SK-N-SH (cell line): ENCODE measurements around the gene ART5. TPM values are rescaled to one million over a fixed set of nuclear protein-coding genes. Genes with fewer than 3 reads are reported as not detected.

ENCODE experiments used
- CTCF ChIA-PET: fragments of 300-600, 350-600 bp; formaldehyde crosslinking; extraction: SDS; loops from one replicate; lab custom pipeline; 2021; lab: Yijun Ruan, JAX
- POLR2A ChIA-PET: fragments of 350-600 bp; sonication (Branson Sonifier 250); formaldehyde crosslinking; extraction: SDS; loops from one replicate; lab custom pipeline; 2020; ENCODE audit warnings: antibody characterized with exemption, inconsistent platforms; lab: Yijun Ruan, JAX
- DNase-seq: peaks from one replicate; pipeline ENCODE4 v3.0.0; 2012
- H2AFZ ChIP-seq: fragments of 200-600 bp; sonication (generic); 2 replicates; pipeline ENCODE4 v1.8.1; 2016; ENCODE audit warnings: antibody characterized with exemption, mild to moderate bottlenecking, low read depth
- H3F3A ChIP-seq: fragments of 200-600 bp; sonication (generic); replicated peaks from 2 replicates; pipeline ENCODE3; 2016; ENCODE audit warnings: antibody characterized with exemption, mild to moderate bottlenecking; ENCODE audit not compliant: insufficient read depth
- H3K27ac ChIP-seq, 2 experiments: fragments of 200-500 bp in 1 of 2; fragments of 200-600 bp in 1 of 2; sonication (Bioruptor generic) in 1 of 2; sonication (generic), shearing (Covaris generic) in 1 of 2; 2 replicates each; pipeline versions ENCODE4 v1.5.1 to v1.6.1; 2014 to 2016; ENCODE audit warnings: low read depth in 2 of 2, inconsistent platforms in 1 of 2, low read length in 1 of 2, mild to moderate bottlenecking in 1 of 2, mixed read lengths in 1 of 2
- H3K27me3 ChIP-seq: fragments of 200-600 bp; sonication (generic), shearing (Covaris generic); 2 replicates; pipeline ENCODE4 v1.6.1; 2016; ENCODE audit warnings: mixed run types; ENCODE audit not compliant: insufficient read depth
- H3K36me3 ChIP-seq, 2 experiments: fragments of 200-500 bp in 1 of 2; fragments of 200-600 bp in 1 of 2; sonication (Bioruptor generic) in 1 of 2; sonication (generic) in 1 of 2; replicated peaks in 1 of 2; 2 replicates each; pipeline versions ENCODE3 to v1.5.1; 2014 to 2016; ENCODE audit warnings: low read length in 1 of 2, mild to moderate bottlenecking in 1 of 2; ENCODE audit not compliant: insufficient read depth in 2 of 2, control insufficient read depth in 1 of 2
- H3K4me1 ChIP-seq, 2 experiments: fragments of 200-500 bp in 1 of 2; fragments of 200-600 bp in 1 of 2; sonication (Bioruptor generic) in 1 of 2; sonication (generic), shearing (Covaris generic) in 1 of 2; 2 replicates each; pipeline versions ENCODE4 v1.5.1 to v1.6.1; 2014 to 2016; ENCODE audit warnings: low read depth in 1 of 2, low read length in 1 of 2, mixed run types in 1 of 2; ENCODE audit not compliant: insufficient read depth in 2 of 2, control insufficient read depth in 1 of 2
- H3K4me2 ChIP-seq: fragments of 200-600 bp; sonication (generic), shearing (Covaris generic); 2 replicates; pipeline ENCODE4 v1.6.1; 2017; ENCODE audit warnings: mixed run types
- H3K4me3 ChIP-seq, 2 experiments: fragments of 200-500 bp in 1 of 2; fragments of 200-600 bp in 1 of 2; sonication (Bioruptor generic) in 1 of 2; sonication (generic), shearing (Covaris generic) in 1 of 2; 2 replicates each; pipeline versions ENCODE4 v1.5.1 to v1.8.1; 2014 to 2016; ENCODE audit warnings: low read depth in 2 of 2, inconsistent platforms in 1 of 2, low read length in 1 of 2, mild to moderate bottlenecking in 1 of 2, mixed read lengths in 1 of 2, moderate library complexity in 1 of 2
- H3K79me2 ChIP-seq: fragments of 200-600 bp; sonication (generic); 2 replicates; pipeline ENCODE4 v1.8.1; 2017; ENCODE audit warnings: mild to moderate bottlenecking; ENCODE audit not compliant: insufficient read depth
- H3K9ac ChIP-seq: fragments of 200-600 bp; sonication (generic); 2 replicates; pipeline ENCODE4 v1.6.1; 2017; ENCODE audit warnings: mixed run types
- H3K9me2 ChIP-seq: fragments of 200-600 bp; sonication (generic); 2 replicates; pipeline ENCODE4 v1.6.1; 2017; ENCODE audit warnings: mixed run types
- H3K9me3 ChIP-seq: fragments of 200-600 bp; sonication (generic); 2 replicates; pipeline ENCODE4 v1.6.1; 2017; ENCODE audit warnings: mixed run types, mild to moderate bottlenecking, moderate library complexity
- H4K20me1 ChIP-seq: fragments of 200-600 bp; sonication (generic); 2 replicates; pipeline ENCODE4 v1.6.1; 2017; ENCODE audit warnings: mild to moderate bottlenecking, mixed run types; ENCODE audit not compliant: insufficient read depth
- CHD2 ChIP-seq: fragments of 150-350 bp; IDR thresholded peaks from 2 replicates; pipeline ENCODE4 v1.6.1; 2018; ENCODE audit warnings: low read length; ENCODE audit not compliant: partially characterized antibody
- FOSL2 ChIP-seq: IDR thresholded peaks from 2 replicates; pipeline ENCODE4 v1.4.0; 2012; ENCODE audit warnings: low read depth, mild to moderate bottlenecking, moderate library complexity, borderline replicate concordance
- GABPA ChIP-seq: IDR thresholded peaks from 2 replicates; pipeline ENCODE4 v1.4.0; 2012; ENCODE audit warnings: low read depth, mild to moderate bottlenecking
- NFIC ChIP-seq: IDR thresholded peaks from 2 replicates; pipeline ENCODE4 v1.4.0; 2012; ENCODE audit warnings: borderline replicate concordance
- NRF1 ChIP-seq: IDR thresholded peaks from 2 replicates; pipeline ENCODE4 v1.6.1; 2012; ENCODE audit warnings: low read depth, mild to moderate bottlenecking, low read length
- POLR2AphosphoS5 ChIP-seq: IDR thresholded peaks from 2 replicates; pipeline ENCODE4 v1.6.1; 2012; ENCODE audit warnings: low read depth, low read length
- SIN3A ChIP-seq: IDR thresholded peaks from 2 replicates; pipeline ENCODE4 v1.6.1; 2012; ENCODE audit warnings: low read depth, mild to moderate bottlenecking, low read length, moderate library complexity, borderline replicate concordance
- SMC3 ChIP-seq: IDR thresholded peaks from 2 replicates; pipeline ENCODE4 v1.6.1; 2012; ENCODE audit warnings: low read depth, low read length, improper control_type of control experiment
- TEAD4 ChIP-seq: IDR thresholded peaks from 2 replicates; pipeline ENCODE4 v1.4.0; 2012; ENCODE audit warnings: mild to moderate bottlenecking, borderline replicate concordance; ENCODE audit not compliant: insufficient read depth
- WGBS: methylation state at CpG from one replicate; pipeline ENCODE4 v1.1.6; 2017; ENCODE audit warnings: low lambda C conversion rate; 5-methylcytosine and 5-hydroxymethylcytosine counted together
- polyA plus RNA-seq, 3 experiments: library from polyadenylated mRNA; depleted of rRNA; stranded (reverse); fragments of >200 nt; gene quantifications; 2 replicates each; pipeline ENCODE4 v1.2.3, GENCODE V29; 2012
- TF ChIP-seq, protein P1 (sequence below): IDR thresholded peaks from 2 replicates; pipeline ENCODE4 v1.4.0; 2012; ENCODE audit warnings: low read depth, borderline replicate concordance
- TF ChIP-seq, protein P2 (sequence below): fragments of 150-350 bp; IDR thresholded peaks from 2 replicates; pipeline ENCODE4 v1.6.1; 2017; ENCODE audit warnings: antibody characterized with exemption, low read length, low read depth, borderline replicate concordance
- TF ChIP-seq, protein P3 (sequence below): IDR thresholded peaks from 2 replicates; pipeline ENCODE4 v1.6.1; 2012; ENCODE audit warnings: mild to moderate bottlenecking, low read depth, low read length, moderate library complexity
- TF ChIP-seq, protein P4 (sequence below): IDR thresholded peaks from 2 replicates; pipeline ENCODE4 v1.4.0; 2012; ENCODE audit warnings: low read depth, borderline replicate concordance
- TF ChIP-seq, protein P5 (sequence below): IDR thresholded peaks from 2 replicates; pipeline ENCODE4; 2012
- TF ChIP-seq, protein P6 (sequence below): fragments of 150-350 bp; IDR thresholded peaks from 2 replicates; pipeline ENCODE4 v1.6.1; 2016; ENCODE audit warnings: mild to moderate bottlenecking, low read depth, low read length

ART5 gene
- polyA plus RNA-seq, 1 of the 3 experiments (the other 2 are of a cell fraction): 0.59 TPM

DNA sequence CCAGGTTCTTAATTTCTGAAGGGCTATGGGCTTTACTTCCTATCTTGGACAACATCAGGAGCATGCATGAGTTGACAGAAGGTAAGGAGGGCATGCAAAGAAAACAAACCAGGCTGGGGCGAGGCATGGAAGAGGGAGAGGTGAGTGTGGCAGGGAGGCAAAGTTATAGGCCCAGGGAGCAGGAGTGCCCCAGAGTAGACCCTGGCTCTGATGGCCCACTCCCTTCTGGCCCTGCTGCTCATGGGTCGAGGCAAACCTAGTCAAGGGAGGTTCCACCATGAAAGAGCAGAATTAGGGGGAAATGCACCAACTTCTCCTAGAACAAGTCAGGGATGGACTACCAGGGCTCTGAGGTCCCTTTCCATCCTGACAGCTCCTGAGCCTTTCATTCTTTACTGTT, 19.2 kb upstream of the ART5 start (continued):
- TF ChIP-seq, protein P1, sequence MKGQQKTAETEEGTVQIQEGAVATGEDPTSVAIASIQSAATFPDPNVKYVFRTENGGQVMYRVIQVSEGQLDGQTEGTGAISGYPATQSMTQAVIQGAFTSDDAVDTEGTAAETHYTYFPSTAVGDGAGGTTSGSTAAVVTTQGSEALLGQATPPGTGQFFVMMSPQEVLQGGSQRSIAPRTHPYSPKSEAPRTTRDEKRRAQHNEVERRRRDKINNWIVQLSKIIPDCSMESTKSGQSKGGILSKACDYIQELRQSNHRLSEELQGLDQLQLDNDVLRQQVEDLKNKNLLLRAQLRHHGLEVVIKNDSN: no peak
- TF ChIP-seq CHD2 (no peak), SMC3 (no peak), SIN3A (no peak)
- TF ChIP-seq, protein P2, sequence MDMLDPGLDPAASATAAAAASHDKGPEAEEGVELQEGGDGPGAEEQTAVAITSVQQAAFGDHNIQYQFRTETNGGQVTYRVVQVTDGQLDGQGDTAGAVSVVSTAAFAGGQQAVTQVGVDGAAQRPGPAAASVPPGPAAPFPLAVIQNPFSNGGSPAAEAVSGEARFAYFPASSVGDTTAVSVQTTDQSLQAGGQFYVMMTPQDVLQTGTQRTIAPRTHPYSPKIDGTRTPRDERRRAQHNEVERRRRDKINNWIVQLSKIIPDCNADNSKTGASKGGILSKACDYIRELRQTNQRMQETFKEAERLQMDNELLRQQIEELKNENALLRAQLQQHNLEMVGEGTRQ: no peak
- TF ChIP-seq, protein P3, sequence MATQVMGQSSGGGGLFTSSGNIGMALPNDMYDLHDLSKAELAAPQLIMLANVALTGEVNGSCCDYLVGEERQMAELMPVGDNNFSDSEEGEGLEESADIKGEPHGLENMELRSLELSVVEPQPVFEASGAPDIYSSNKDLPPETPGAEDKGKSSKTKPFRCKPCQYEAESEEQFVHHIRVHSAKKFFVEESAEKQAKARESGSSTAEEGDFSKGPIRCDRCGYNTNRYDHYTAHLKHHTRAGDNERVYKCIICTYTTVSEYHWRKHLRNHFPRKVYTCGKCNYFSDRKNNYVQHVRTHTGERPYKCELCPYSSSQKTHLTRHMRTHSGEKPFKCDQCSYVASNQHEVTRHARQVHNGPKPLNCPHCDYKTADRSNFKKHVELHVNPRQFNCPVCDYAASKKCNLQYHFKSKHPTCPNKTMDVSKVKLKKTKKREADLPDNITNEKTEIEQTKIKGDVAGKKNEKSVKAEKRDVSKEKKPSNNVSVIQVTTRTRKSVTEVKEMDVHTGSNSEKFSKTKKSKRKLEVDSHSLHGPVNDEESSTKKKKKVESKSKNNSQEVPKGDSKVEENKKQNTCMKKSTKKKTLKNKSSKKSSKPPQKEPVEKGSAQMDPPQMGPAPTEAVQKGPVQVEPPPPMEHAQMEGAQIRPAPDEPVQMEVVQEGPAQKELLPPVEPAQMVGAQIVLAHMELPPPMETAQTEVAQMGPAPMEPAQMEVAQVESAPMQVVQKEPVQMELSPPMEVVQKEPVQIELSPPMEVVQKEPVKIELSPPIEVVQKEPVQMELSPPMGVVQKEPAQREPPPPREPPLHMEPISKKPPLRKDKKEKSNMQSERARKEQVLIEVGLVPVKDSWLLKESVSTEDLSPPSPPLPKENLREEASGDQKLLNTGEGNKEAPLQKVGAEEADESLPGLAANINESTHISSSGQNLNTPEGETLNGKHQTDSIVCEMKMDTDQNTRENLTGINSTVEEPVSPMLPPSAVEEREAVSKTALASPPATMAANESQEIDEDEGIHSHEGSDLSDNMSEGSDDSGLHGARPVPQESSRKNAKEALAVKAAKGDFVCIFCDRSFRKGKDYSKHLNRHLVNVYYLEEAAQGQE: no peak
- TF ChIP-seq, all 33 proteins: peak for 0

DNA sequence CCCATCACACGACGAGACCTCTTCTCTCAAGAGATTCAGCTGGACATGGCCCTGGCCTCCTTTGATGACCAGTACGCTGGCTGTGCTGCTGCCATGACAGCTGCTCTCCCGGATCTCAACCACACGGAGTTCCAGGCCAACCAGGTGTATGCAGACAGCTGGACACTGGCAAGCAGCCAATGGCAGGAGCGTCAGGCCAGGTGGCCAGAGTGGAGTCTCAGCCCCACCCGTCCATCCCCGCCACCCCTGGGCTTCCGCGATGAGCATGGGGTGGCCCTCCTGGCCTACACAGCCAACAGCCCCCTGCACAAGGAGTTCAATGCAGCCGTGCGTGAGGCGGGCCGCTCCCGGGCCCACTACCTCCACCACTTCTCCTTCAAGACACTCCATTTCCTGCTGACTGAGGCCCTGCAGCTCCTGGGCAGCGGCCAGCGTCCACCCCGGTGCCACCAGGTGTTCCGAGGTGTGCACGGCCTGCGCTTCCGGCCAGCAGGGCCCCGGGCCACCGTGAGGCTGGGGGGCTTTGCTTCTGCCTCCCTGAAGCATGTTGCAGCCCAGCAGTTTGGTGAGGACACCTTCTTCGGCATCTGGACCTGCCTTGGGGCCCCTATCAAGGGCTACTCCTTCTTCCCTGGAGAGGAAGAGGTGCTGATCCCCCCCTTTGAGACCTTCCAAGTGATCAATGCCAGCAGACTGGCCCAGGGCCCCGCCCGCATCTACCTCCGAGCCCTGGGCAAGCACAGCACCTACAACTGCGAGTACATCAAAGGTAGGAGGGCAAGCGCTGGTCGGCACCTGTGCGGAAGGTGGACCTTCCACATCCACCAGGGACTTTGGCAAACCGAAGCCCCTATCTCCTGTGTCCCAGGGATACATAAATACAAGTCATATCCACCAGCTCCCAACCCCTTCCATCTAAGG, 18.1 kb upstream of the ART5 start:
- Histone ChIP-seq H3K9ac (no peak overlapping the region), H3K36me3 (peaks cover 0 to 3% of the 10 kb centered on the region in 2 experiments), H3K4me1 (no peaks in the 10 kb centered on the region), H3K27me3 (no peaks in the 10 kb centered on the region; the same call in 1 of the 2 replicates), H3K79me2 (no peaks in the 10 kb centered on the region), H3K27ac (no peak overlapping the region), H3F3A (no peaks in the 10 kb centered on the region), H2AFZ (no peak overlapping the region), H3K4me2 (no peak overlapping the region), H3K4me3 (no peak overlapping the region), H3K9me2 (no peaks in the 10 kb centered on the region), H4K20me1 (no peaks in the 10 kb centered on the region), H3K9me3 (no peaks in the 10 kb centered on the region)
- CTCF ChIA-PET: no interaction called here
- POLR2A ChIA-PET: no interaction called here
- no peak for DNase-seq
- WGBS: 60% methylated on average over 14 of the region's 33 CpGs
- TF ChIP-seq TEAD4: no peak
- no peak for TF ChIP-seq FOSL2
- TF ChIP-seq, protein P2: no peak
- TF ChIP-seq, protein P4, sequence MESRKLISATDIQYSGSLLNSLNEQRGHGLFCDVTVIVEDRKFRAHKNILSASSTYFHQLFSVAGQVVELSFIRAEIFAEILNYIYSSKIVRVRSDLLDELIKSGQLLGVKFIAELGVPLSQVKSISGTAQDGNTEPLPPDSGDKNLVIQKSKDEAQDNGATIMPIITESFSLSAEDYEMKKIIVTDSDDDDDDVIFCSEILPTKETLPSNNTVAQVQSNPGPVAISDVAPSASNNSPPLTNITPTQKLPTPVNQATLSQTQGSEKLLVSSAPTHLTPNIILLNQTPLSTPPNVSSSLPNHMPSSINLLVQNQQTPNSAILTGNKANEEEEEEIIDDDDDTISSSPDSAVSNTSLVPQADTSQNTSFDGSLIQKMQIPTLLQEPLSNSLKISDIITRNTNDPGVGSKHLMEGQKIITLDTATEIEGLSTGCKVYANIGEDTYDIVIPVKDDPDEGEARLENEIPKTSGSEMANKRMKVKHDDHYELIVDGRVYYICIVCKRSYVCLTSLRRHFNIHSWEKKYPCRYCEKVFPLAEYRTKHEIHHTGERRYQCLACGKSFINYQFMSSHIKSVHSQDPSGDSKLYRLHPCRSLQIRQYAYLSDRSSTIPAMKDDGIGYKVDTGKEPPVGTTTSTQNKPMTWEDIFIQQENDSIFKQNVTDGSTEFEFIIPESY: no peak
- TF ChIP-seq GABPA: no peak
- TF ChIP-seq, protein P5, sequence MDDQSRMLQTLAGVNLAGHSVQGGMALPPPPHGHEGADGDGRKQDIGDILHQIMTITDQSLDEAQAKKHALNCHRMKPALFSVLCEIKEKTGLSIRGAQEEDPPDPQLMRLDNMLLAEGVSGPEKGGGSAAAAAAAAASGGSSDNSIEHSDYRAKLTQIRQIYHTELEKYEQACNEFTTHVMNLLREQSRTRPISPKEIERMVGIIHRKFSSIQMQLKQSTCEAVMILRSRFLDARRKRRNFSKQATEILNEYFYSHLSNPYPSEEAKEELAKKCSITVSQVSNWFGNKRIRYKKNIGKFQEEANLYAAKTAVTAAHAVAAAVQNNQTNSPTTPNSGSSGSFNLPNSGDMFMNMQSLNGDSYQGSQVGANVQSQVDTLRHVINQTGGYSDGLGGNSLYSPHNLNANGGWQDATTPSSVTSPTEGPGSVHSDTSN: no peak
- TF ChIP-seq NFIC: no peak
- TF ChIP-seq NRF1: no peak
- no peak for TF ChIP-seq POLR2AphosphoS5
- TF ChIP-seq, protein P6, sequence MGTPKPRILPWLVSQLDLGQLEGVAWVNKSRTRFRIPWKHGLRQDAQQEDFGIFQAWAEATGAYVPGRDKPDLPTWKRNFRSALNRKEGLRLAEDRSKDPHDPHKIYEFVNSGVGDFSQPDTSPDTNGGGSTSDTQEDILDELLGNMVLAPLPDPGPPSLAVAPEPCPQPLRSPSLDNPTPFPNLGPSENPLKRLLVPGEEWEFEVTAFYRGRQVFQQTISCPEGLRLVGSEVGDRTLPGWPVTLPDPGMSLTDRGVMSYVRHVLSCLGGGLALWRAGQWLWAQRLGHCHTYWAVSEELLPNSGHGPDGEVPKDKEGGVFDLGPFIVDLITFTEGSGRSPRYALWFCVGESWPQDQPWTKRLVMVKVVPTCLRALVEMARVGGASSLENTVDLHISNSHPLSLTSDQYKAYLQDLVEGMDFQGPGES: no peak
